LNCaP clone FGC (cell line): ENCODE results near the gene TLR8.

Experiments
- DNase-seq: peaks from one replicate; pipeline ENCODE4 v3.0.0-alpha.2; 2011; ENCODE audit warnings: low read depth
- H3K4me3 ChIP-seq: 2 replicates; pipeline ENCODE4 v1.5.1; 2011; ENCODE audit warnings: mild to moderate bottlenecking, low read depth, low read length, control low read depth
- TF ChIP-seq, protein P1 (sequence below): IDR thresholded peaks from 2 replicates; pipeline ENCODE4 v1.5.1; 2012; ENCODE audit warnings: mild to moderate bottlenecking; ENCODE audit not compliant: control insufficient read depth, insufficient read depth; ENCODE audit errors: extremely low read depth

Gene TLR8

DNA sequence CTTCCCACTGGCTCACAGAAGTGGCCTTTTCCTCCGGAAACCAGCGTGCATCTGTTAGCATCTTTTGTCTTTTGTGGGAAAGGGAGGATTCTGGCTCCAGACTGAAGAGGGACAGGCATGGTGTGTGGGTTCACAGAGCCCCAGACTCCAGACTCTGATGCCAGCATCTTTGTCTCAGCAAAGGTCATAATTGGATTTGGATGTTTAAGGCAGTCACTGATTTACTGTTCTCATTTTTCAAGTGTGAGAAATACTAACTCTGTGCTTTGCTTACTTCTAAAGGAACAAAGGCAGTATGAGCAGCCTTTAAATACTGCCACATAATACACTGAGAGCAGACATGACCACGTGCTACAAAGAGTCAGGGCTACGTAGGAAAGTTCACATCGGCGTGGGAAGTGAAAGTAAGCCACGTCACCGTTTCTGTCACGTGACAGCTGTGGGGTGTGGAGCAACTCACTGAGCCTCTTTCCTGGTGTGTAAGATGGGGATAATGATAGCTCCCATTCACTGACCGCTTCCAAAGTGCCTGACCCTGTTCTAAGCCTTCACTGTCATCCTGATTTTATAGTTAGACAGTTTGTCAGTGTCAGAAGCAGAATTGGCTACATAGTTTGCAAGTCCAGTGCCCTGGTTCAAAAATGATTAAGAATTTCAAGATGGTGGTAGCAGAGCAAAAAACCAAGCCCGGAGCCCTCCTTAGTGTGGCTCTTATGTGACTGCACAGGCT lies 43.7 kb downstream of the TLR8 start:
- TF ChIP-seq, protein P1, sequence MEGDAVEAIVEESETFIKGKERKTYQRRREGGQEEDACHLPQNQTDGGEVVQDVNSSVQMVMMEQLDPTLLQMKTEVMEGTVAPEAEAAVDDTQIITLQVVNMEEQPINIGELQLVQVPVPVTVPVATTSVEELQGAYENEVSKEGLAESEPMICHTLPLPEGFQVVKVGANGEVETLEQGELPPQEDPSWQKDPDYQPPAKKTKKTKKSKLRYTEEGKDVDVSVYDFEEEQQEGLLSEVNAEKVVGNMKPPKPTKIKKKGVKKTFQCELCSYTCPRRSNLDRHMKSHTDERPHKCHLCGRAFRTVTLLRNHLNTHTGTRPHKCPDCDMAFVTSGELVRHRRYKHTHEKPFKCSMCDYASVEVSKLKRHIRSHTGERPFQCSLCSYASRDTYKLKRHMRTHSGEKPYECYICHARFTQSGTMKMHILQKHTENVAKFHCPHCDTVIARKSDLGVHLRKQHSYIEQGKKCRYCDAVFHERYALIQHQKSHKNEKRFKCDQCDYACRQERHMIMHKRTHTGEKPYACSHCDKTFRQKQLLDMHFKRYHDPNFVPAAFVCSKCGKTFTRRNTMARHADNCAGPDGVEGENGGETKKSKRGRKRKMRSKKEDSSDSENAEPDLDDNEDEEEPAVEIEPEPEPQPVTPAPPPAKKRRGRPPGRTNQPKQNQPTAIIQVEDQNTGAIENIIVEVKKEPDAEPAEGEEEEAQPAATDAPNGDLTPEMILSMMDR = no peak
- H3K4me3 ChIP-seq = no peak overlapping the region
- no peak for DNase-seq

DNA sequence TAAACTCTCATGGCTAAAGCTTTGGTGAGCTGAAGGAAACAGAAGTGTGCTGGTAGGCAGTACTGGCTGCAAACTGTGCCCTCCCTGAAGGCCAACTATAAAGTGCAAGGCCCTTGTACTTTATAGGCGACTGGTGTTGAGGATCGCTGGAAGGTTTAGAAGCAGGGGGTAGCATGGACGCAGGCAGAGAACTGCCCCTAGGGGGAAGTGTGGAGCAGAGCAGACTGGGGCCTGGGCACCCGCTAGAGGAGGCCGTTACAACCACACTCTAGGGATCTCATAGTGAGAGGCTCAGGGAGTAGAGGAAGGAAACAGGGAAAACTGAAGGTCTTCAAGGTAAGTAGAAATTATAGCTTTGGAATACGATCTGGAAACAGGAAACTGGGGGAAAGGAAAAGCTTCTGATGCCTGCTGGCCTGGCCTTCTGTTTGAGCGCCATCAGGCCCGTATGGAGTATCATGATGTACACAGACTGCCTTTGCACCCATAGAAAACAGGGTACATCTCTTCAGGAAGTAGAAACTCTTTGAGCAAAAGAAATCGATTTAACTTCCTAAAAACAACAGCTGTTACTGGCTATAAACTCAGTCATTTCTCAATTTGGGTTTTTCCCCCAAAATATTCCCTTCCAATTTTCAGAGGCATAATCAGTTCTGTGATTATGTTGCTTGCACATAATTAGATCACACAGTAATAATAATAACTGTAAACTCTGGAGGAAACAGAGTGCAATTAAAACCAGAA lies 44.6 kb downstream of the TLR8 start:
- DNase-seq = no peak
- H3K4me3 ChIP-seq = no peak overlapping the region
- TF ChIP-seq, protein P1 = 0 out of 2 replicates have a peak, but pooled peaks have one; percentile 6

DNA sequence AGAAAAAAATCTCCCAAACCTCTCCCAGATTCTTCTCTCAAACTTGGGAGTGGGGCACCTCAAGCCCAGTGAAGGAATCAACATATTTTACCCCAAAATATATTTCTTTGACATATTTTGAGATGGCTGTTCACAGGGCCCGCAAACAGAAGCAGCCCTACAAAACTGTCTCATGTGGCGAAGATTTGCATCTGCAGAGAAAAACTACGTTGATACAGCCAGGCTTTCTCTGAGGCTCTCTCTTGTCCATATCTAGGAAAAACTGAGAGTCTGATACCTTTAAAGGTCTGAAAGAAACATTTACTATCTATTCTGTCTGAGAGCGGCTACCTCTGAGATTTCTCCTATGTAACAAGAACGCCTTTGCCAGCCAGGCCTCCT lies 45.2 kb downstream of the TLR8 start:
- TF ChIP-seq, protein P1 = no peak
- H3K4me3 ChIP-seq = no peak overlapping the region
- DNase-seq = no peak

DNA sequence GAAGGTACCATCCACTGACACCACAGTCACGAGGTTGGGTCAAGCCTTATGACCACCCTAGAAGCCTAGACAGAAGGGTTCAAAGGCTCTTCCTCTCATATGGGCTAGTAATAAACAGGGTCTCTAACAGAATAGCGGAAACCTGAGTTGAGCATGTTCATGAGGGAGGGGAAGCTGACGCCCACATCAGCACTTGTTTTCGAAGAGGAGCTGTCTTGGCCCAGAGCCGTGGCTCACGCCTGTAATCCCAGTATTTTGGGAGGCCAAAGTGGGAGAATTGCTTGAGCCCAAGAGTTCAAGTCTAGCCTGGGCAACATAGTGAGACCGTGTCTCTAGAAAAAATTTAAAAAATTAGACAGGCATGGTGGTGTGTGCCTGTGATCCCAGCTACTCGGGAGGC lies 47.0 kb downstream of the TLR8 start:
- no peak for DNase-seq
- TF ChIP-seq, protein P1 = no peak

DNA sequence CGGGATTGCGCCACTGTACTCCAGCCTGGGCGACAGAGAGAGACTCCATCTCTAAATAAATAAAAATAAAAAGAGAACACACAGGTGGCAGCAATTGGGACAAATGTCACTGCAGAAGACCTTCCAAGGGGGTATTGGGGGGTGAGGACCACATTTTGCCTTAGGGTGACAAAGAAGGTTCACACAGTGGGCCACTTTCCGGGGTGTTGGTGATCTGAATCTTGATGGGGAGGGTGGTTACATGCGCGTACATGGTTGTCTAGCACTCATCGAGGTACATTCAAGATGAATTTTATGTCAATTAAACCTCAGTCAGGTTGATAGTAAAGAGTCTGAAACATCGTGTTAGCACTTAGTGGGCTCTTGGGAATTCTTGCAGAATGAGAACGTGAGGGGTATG lies 48.0 kb downstream of the TLR8 start:
- no peak for DNase-seq
- H3K4me3 ChIP-seq = no peak overlapping the region
- TF ChIP-seq, protein P1 = no peak

More for the DNA sequence above, 47.0 kb downstream of the TLR8 start:
- no peak overlapping the region for H3K4me3 ChIP-seq

DNA sequence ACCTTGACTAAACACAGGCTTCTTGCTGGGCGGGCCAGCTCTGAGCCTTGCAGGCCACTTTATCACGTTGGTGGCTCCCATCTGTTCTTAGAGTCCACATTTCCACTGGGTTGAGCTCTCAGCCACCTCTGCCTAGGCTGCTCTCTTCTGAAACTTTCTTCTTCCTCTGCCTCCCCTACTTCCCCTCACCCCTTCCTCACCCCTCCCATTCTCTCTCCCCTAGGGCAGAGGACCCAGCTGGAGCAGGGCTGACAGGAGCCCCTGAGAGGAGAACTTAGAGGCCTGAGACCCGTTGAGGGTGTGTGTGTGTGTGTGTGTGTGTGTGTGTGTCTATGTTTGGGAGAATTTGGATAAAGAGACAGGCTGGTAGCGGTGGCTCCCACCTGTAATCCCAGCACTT lies 48.6 kb downstream of the TLR8 start:
- TF ChIP-seq, protein P1 = no peak
- no peak overlapping the region for H3K4me3 ChIP-seq
- DNase-seq = no peak
